ENCODE results near the gene TOR2A. TPM values are rescaled to one million over a fixed set of nuclear protein-coding genes. Genes with fewer than 3 reads are reported as not detected.
A peak's percentile ranks its signal among the peaks of the same experiment; 100 is the strongest.

Gene TOR2A
- total RNA-seq, 4 donors from 2014 or later: 31.4 to 126 (median 48.1) TPM

DNA sequence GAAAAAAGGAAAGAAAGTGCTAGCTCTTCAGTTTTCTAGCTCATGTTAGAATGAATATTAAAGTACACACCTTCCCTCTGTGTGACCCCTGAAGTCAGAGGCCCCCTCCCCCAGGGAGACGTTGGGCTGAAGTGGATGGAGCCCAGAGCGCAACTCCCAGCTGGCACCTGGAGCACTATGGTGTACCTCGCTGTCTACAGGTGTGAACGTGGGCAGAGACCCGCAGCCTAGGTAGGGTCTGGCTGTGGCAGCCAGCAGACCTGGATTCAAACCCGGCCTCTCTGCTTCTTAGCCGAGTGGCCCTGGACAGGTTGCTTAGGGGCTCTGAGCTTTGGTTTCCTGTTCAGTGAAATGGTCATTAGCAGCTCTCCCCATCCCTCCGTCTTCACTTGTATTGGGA is 6.3 kb downstream of the TOR2A start:
- WGBS, 2 donors (ENCODE audit: low coverage in 1 of 2): 60 to 85% methylated on average over 1 to 8 of the region's 8 CpGs
- Histone ChIP-seq H3K9me3 (no peaks in the 10 kb centered on the region), H3K27ac (no peak overlapping the region), H3K4me1 (peaks cover 0 to 15% (median 10%) of the 10 kb centered on the region in 4 donors), H3K4me3 (no peak overlapping the region), H3K27me3 (no peaks in the 10 kb centered on the region), H3K36me3 (peaks cover 0 to 4% (median 0%) of the 10 kb centered on the region in 4 donors)
- no peak for TF ChIP-seq POLR2AphosphoS5 (IDR thresholded peaks at IDR 0.05)
- TF ChIP-seq, protein P1, sequence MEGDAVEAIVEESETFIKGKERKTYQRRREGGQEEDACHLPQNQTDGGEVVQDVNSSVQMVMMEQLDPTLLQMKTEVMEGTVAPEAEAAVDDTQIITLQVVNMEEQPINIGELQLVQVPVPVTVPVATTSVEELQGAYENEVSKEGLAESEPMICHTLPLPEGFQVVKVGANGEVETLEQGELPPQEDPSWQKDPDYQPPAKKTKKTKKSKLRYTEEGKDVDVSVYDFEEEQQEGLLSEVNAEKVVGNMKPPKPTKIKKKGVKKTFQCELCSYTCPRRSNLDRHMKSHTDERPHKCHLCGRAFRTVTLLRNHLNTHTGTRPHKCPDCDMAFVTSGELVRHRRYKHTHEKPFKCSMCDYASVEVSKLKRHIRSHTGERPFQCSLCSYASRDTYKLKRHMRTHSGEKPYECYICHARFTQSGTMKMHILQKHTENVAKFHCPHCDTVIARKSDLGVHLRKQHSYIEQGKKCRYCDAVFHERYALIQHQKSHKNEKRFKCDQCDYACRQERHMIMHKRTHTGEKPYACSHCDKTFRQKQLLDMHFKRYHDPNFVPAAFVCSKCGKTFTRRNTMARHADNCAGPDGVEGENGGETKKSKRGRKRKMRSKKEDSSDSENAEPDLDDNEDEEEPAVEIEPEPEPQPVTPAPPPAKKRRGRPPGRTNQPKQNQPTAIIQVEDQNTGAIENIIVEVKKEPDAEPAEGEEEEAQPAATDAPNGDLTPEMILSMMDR (IDR thresholded peaks at IDR 0.05): no peak
- no peak for DNase-seq
- intact Hi-C loops (cut with DNase I; ENCODE audit: low total_unique reads) (no loop called here), in situ Hi-C loops (cut with MboI; ENCODE audit: low pct_ligation_motif_present in 1 of 4, low pct_unique_long_range_greater_than_20kb in 1 of 4, low sequenced_read_pairs in 3 of 4) (loop anchor here in 2 of 4 donors (25.0 kb wide), 2 partner anchors 142 to 217 kb away; no protein-coding TSS in a partner anchor)

DNA sequence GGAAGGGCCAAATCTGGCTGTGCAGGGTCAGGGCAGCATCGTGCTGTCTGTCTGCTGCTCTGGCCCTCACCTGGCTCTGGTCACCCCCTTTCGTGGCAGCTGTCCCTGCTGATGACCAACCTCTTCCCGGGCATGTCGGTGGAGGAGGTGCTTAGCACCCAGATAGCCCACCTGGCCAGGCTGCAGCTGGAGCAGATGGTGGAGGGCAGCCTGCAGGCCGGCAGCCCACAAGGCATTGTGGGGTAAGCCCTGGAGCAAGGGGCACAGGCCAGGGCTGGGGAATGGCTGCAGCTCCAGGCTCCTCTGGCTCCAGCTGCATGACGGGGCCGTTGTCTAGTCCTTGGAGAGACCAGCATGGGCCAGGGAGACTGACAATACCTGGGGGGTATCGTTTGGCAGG is 8.2 kb downstream of the TOR2A start:
- H3K4me3 ChIP-seq: no peak overlapping the region
- no peak overlapping the region for H3K27ac ChIP-seq
- H3K4me1 ChIP-seq: peaks cover 0 to 23% (median 12%) of the 10 kb centered on the region in 4 donors
- 83% methylated on average over 8 of the region's 8 CpGs; no CpG with 5 or more reads in 1 of the 2 donors for WGBS, 2 donors (ENCODE audit: low coverage in 1 of 2)
- no peaks in the 10 kb centered on the region for H3K36me3 ChIP-seq
- H3K9me3 ChIP-seq: no peaks in the 10 kb centered on the region
- intact Hi-C loops (cut with DNase I; ENCODE audit: low total_unique reads) (no loop called here), in situ Hi-C loops (cut with MboI; ENCODE audit: low pct_ligation_motif_present in 1 of 4, low pct_unique_long_range_greater_than_20kb in 1 of 4, low sequenced_read_pairs in 3 of 4) (loop anchor here in 2 of 4 donors (25.0 kb wide), 2 partner anchors 140 to 215 kb away; no protein-coding TSS in a partner anchor)
- TF ChIP-seq POLR2A (IDR thresholded peaks at IDR 0.05): no peak
- no peak for TF ChIP-seq POLR2AphosphoS5 (IDR thresholded peaks at IDR 0.05)
- TF ChIP-seq EP300 (IDR thresholded peaks at IDR 0.05; ENCODE audit: low read depth): no peak
- TF ChIP-seq, protein P1 (IDR thresholded peaks at IDR 0.05): no peak
- H3K27me3 ChIP-seq: no peaks in the 10 kb centered on the region
- no peak for DNase-seq

DNA sequence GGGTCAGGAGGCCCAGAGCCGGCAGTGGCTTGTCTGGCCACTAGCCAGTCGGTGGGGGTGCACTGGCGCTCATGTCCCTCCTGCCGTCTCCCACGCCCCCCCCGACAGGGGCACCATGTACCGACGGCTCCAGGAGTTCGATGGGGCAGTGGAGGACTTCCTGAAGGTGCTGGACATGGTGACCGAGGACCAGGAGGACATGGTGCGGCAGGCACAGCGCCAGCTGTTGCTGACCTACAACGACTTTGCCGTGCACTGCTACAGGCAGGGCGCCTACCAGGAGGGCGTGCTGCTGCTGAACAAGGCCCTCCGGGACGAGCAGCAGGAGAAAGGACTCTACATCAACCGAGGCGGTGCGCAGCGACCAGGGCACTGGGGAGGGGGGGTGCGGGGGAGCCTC is 11.1 kb downstream of the TOR2A start:
- H3K4me1 ChIP-seq: peaks cover 0 to 23% (median 12%) of the 10 kb centered on the region in 4 donors
- H3K27ac ChIP-seq: peak overlapping the region in 1 of 4 donors; percentile 33
- intact Hi-C loops (cut with DNase I; ENCODE audit: low total_unique reads) (no loop called here), in situ Hi-C loops (cut with MboI; ENCODE audit: low pct_ligation_motif_present in 1 of 4, low pct_unique_long_range_greater_than_20kb in 1 of 4, low sequenced_read_pairs in 3 of 4) (no loop called here)
- peak; percentile 34 for DNase-seq
- no peaks in the 10 kb centered on the region for H3K36me3 ChIP-seq
- 48% methylated on average over 17 of the region's 23 CpGs; no CpG with 5 or more reads in 1 of the 2 donors for WGBS, 2 donors (ENCODE audit: low coverage in 1 of 2)
- H3K4me3 ChIP-seq: no peak overlapping the region
- TF ChIP-seq POLR2AphosphoS5 (IDR thresholded peaks at IDR 0.05) (no peak), POLR2A (IDR thresholded peaks at IDR 0.05) (no peak), EP300 (IDR thresholded peaks at IDR 0.05; ENCODE audit: low read depth) (no peak)
- TF ChIP-seq, protein P1 (IDR thresholded peaks at IDR 0.05): no peak
- no peaks in the 10 kb centered on the region for H3K9me3 ChIP-seq
- no peaks in the 10 kb centered on the region for H3K27me3 ChIP-seq

DNA sequence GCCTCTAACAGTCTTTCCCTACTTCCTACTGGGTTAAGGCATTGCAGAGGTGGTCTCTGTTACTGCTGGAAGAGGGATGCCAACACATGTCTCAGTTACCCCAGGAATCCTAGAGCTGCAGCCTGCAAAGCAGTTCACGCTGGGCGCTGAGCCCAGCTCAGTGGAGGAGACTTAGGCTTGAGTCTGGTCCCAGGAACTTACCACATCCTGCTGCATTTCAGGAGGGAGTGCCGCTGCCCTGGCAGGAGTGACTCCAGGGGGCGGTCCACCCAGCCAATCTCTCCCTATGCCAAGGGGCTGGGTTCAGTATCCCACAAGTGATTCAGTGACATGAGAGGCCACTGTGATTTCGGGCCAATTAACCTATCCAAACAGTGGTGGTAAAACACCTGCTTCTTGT is 11.7 kb downstream of the TOR2A start:
- no peak for TF ChIP-seq POLR2AphosphoS5 (IDR thresholded peaks at IDR 0.05)
- TF ChIP-seq POLR2A (IDR thresholded peaks at IDR 0.05): no peak
- TF ChIP-seq, protein P1 (IDR thresholded peaks at IDR 0.05): no peak
- TF ChIP-seq EP300 (IDR thresholded peaks at IDR 0.05; ENCODE audit: low read depth): no peak
- no peaks in the 10 kb centered on the region for H3K9me3 ChIP-seq
- H3K27ac ChIP-seq: no peak overlapping the region
- DNase-seq: peak; percentile 39
- intact Hi-C loops (cut with DNase I; ENCODE audit: low total_unique reads) (no loop called here), in situ Hi-C loops (cut with MboI; ENCODE audit: low pct_ligation_motif_present in 1 of 4, low pct_unique_long_range_greater_than_20kb in 1 of 4, low sequenced_read_pairs in 3 of 4) (no loop called here)
- no peaks in the 10 kb centered on the region for H3K27me3 ChIP-seq
- H3K4me1 ChIP-seq: peaks cover 0 to 23% (median 12%) of the 10 kb centered on the region in 4 donors
- 54 to 57% methylated on average over 1 to 5 of the region's 5 CpGs for WGBS, 2 donors (ENCODE audit: low coverage in 1 of 2)
- H3K4me3 ChIP-seq: no peak overlapping the region
- no peaks in the 10 kb centered on the region for H3K36me3 ChIP-seq
